Fibroblast of skin of scalp (primary cell): ENCODE results near the gene TSPAN14.

Experiments used
- DNase-seq: peaks from one replicate; pipeline ENCODE4 v3.0.0-alpha.2; 2013

TSPAN14 gene

GRCh38 chr10:80506189-80506575 is 52.1 kb downstream of the TSPAN14 start:
- peak; percentile 61 for DNase-seq

- no peak for DNase-seq
These were observed 52.9 kb downstream of the TSPAN14 start for GRCh38 chr10:80506836-80507487.

- DNase-seq, result no peak
These were observed 54.9 kb downstream of the TSPAN14 start for GRCh38 chr10:80509108-80509402.

- DNase-seq, result peak; percentile 80
These were observed 55.5 kb downstream of the TSPAN14 start for GRCh38 chr10:80509403-80510161.

GRCh38 chr10:80512031-80512526 is 58.0 kb downstream of the TSPAN14 start:
- DNase-seq, result no peak

DNA sequence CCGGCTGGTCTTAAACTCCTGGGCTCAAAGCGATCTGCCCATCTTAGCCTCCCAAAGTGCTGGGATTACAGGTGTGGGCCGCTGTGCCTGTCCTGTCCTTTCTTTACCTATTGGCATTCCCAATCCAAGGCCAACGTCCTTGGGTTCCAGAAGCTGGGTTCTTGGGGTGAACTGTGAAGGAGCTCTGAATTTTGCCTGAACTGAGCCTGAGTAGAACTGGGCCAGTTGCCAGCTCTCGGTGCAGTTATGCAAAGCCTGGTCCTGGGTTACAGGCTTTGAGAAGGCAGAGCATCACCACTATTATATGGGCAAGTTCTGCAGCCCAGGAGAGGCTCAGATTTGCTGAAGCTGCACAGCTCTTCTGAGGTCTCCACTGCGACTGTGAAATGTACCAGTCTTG is 59.0 kb downstream of the TSPAN14 start:
- DNase-seq, result no peak

- no peak for DNase-seq
These were observed 61.4 kb downstream of the TSPAN14 start for GRCh38 chr10:80515511-80515910.

DNA sequence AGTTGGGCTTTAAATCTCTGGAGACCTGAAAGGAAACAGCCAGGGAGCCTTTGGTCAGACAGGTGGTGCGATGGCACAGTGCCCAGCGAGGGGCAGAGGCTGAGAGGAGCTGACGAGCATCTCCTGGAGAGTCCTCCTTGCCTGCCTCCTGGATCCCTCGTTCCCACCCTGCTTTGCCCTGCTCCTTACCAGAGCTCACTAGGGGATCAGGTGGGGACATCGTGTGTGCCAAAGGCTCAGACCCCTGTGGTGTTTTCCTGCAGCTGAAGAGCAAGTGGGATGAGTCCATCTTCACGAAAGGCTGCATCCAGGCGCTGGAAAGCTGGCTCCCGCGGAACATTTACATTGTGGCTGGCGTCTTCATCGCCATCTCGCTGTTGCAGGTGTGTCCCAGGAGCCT is 61.8 kb downstream of the TSPAN14 start:
- no peak for DNase-seq

DNA sequence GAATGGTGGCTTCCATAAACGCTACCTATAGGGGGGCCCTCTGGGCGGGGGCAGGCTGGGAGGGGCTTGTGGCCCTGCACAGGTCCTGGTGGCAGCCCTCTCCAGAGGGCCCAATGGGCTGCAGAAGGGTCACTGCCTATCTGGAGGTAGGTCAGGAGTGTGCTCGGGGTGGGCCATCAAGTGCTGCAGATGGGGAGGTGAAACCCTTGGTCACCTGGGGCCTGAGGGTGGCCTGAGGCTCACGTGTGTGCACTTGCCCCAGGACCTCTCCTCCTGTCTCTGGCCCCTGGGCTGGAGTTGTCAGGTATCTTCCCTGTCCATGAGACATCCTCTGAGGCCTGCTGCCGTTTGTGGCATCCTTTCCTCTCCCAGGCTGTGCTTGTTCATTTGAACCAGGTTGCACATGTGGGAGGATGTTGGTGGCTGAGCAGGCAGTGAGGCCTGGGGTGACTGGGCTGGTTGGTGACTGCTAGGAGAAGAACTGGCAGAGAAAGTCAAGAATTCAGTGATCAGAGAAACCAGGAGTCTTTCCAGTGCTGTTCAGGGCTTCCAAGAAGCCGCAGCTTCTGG is 62.5 kb downstream of the TSPAN14 start:
- DNase-seq, result no peak

DNA sequence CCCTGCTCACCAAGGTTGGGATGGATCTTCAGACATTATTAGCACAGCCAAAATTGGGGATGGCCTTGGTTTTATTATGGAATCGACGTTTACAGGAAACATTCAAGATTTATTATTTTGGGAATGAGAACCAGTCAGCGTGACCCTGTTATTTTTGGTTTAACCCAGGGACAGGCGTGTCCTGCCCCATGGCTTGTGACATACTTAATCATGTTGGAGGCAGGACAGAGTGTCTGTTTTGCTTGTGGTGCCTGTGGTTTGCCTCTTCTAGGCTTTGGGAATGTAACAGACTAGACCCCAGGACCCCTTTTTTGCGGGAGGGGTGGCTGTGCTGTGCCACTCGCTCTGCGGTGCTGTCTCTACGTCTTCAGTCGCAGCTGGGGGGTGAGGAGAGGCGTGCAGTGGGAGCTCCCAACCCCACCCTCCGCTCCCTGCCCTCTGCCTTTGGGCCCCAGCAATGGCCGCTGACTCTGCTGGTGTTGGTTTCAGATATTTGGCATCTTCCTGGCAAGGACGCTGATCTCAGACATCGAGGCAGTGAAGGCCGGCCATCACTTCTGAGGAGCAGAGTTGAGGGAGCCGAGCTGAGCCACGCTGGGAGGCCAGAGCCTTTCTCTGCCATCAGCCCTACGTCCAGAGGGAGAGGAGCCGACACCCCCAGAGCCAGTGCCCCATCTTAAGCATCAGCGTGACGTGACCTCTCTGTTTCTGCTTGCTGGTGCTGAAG is 63.5 kb downstream of the TSPAN14 start:
- no peak for DNase-seq

- no peak for DNase-seq
These were observed 64.2 kb downstream of the TSPAN14 start for GRCh38 chr10:80518143-80518806.

DNA sequence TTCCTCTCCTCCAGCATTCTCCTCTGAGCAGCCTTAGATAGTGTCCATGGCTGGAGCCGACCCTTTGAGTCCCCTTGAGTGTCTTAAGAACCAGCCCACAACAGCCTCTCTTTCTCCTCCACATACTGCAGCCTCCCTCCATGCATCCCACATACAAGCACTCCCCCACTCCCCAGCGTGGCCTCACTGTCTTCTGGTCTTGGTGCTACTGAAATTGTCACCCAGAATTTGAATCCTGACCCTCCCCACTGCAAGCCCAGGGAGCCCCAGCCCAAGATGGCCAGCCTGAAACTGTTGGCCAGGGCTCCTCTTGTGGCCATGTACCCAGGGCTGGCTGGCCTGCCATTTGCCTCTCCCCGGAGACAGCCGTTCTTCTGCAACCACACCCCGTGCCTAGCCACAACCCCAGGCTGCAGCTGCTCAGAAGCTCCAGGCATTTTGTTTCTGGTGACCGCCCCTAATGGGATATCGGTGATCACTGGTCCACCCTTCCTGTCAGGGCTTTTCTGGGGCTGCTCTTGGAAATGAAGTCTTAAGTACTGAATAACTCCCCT is 64.8 kb downstream of the TSPAN14 start:
- no peak for DNase-seq

DNA sequence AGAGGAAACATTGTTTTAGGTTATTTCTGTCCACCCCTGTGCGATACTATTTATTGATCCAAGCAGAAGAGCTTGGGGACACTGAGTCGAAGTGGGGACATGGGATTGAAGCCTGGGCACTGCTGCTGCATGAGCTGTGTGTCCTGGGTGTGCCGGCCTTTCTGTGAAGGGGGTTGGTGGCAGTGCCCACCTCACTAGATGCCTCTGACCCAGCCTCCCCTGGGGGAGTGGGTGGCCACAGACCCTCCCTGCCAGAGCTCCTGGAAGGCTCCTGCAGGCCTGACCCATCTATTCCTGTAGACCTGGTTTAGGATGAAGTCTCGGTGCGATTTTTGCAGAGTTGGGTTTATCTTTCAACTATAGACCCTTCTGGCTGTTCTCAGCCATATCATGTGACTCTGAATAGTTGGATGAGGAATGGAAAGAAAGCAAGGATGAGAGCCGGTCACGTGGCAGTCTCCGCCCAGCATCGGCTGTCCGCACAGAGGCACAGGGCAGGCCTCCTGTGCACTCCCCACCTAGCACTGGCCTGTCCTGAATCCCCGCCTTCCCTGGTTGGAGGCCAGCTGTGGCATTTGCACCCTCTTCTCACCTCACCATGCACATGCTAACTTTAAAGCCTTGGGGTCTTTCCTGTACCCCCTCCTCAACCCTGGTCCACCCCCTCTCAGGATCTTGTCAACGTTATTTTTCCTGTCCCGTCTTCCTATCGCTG is 66.0 kb downstream of the TSPAN14 start:
- DNase-seq, result no peak

DNA sequence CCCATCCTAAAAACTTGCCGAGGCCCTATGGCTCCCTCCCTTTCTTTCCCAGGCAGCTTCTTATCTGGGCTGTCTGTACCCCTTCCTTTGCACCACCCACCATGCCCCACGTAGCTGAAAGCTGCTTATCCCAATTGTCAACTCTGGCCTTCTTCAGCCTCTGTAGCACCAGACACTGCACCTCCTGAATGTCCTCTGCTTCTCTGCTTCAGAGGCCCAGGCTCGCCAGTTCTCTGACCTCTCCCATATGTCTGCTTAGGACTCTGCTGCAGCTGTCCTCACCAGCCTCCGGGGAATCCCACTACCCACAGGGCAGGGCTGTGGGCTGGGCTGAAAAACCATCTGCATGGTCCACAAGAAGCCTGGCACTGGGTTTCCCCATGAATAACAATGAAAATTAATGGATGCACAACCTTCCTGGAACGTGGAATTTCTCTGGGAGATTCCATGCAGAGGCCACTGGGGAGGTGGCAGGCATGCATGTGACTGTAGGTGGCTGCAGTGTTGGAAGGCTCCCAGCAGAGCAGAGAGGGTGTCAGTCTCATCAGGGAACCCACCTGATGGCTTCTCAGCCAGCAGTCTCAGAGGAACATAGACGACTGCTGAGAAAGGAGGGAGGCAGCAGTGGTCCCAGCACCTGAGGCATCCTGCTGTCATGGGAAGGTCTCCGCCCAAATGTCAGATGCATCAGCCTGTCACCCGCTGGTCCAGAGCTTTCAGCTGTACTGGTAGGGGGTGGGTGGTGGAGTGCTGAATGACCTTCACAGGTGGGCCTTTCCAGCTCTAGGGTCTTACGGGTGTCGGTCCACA is 66.8 kb downstream of the TSPAN14 start:
- no peak for DNase-seq

GRCh38 chr10:80522756-80523363 is 68.8 kb downstream of the TSPAN14 start:
- DNase-seq, result no peak

DNA sequence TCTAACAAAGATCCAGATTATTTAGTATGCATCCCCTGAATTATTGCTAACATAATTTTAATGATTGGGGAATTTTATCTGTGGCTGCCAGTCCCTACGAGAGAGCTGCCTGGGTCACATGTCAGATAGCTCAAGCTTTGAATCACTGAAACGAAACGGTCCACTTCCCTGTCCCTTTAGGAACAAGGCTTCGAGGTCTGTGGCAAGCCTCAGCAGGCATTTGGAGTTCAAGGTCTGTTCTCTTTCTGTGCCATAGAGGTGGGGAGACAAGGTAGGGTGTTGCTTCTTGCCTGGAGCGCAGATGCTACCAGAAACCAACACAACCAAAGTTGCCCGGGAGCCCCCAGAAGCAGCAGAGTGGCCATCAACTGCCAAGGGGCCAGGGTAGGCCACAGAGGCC is 69.7 kb downstream of the TSPAN14 start:
- no peak for DNase-seq

DNA sequence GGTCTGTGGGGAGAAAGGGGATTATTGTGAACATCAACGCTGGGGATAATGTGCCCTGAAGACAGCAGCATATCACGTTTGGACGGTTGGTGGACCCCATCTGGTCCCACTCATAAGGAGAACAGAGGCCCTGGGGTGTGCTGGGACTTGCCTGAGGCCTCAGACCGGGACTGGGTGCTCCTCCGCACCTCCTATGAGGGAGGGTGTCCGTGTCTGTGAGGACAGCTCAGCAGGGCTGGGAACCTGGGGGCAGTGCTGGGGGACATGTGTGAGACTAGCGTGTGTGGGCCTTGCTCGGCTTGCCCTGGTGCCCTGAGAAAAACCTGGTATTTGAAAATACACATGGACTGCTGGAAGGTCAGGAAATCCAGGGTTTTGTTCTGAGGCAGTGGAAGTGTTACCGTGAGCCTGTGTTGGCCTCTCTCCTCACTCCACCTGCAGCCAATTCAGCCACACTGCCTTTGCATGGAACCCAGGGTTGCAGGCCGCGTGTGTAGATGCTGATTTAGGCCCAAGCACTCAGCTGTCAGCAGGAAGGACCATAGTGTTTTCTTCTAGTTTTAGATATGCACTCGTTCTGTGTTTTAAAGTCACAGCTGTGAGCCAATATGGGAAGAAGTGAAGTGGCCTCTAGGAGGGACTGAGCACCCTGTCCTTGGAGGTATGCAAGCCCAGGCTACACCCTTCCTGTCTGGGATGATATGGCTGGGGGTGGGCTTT is 70.2 kb downstream of the TSPAN14 start:
- DNase-seq, result no peak

DNA sequence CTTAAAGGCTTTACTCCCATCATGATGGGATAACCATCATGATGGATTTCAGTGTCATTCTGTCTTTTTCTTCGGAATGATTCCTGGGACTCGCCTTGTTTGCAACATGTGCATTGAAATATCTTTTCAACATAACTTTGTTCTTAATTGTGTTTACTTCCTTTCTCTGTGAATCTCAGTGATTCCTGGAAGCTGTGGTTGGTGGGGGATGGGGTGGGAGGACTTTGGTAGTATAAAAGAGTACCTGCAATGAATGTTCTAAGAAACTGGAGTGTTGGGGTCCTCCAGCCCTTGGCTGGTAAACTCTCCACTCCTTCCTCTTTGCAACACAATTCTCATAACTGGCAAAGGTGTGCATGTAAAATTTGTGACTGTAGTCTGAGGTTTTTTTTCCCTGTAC is 72.1 kb downstream of the TSPAN14 start:
- DNase-seq, result no peak

GRCh38 chr10:80526742-80527141 is 72.6 kb downstream of the TSPAN14 start:
- no peak for DNase-seq

- no peak for DNase-seq
These were observed 74.1 kb downstream of the TSPAN14 start for GRCh38 chr10:80528185-80528700.
